Activated naive CD8-positive, alpha-beta T cell (primary cell): ENCODE data around the gene SLC4A4.
"Not testable (repeated sequence)": the region's sequence is repeated elsewhere in the genome, so short reads cannot be mapped to it uniquely, and the experiment has no call there.

Experiments
- H3K27ac Mint-ChIP-seq: one replicate; pipeline ENCODE4 v1.8.0; 2021; ENCODE audit warnings: mixed read lengths
- H3K27me3 Mint-ChIP-seq: one replicate; pipeline ENCODE4 v1.8.0; 2021; ENCODE audit warnings: mixed read lengths
- H3K36me3 Mint-ChIP-seq: one replicate; pipeline ENCODE4 v1.8.0; 2021; ENCODE audit warnings: mixed read lengths
- H3K4me1 Mint-ChIP-seq: one replicate; pipeline ENCODE4 v1.8.0; 2021; ENCODE audit warnings: low read depth, mixed read lengths
- H3K4me3 Mint-ChIP-seq: one replicate; pipeline ENCODE4 v1.8.0; 2021; ENCODE audit warnings: mild to moderate bottlenecking, mixed read lengths
- H3K9me3 Mint-ChIP-seq: one replicate; pipeline ENCODE4 v1.8.0; 2021; ENCODE audit warnings: low read depth, mixed read lengths

Gene SLC4A4

DNA sequence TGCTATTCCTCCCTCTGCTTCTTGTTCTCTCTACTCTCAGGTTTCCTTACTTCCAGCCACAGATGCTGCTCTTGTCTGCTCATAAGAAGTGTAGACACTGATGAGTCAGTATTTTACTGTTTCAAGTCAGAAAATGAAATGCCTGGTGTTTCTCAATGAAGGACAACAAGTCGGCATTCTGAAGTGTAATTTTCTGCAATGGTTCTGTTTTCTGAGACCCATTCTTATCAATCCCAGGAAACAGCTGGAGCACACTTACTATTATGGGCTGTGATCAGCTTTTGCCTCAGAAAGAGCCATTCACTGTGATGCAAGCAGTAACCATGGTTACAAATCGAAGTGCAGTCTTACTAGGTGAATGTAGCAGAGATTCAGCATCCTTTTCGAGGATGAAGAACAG lies 42.0 kb downstream of the SLC4A4 start:
- no peaks in the 10 kb centered on the region for H3K4me1 Mint-ChIP-seq

GRCh38 chr4:71382125-71382899 lies 43.5 kb downstream of the SLC4A4 start:
- Mint-ChIP-seq H3K9me3 (no peaks in the 10 kb centered on the region), H3K4me3 (no peak overlapping the region), H3K27me3 (peaks cover 3% of the 10 kb centered on the region), H3K4me1 (no peaks in the 10 kb centered on the region), H3K36me3 (no peaks in the 10 kb centered on the region), H3K27ac (no peak overlapping the region)

More for the DNA sequence above, 42.0 kb downstream of the SLC4A4 start:
- no peak overlapping the region for H3K4me3 Mint-ChIP-seq
- no peak overlapping the region for H3K27ac Mint-ChIP-seq
- no peaks in the 10 kb centered on the region for H3K9me3 Mint-ChIP-seq
- H3K27me3 Mint-ChIP-seq, result peaks cover 1% of the 10 kb centered on the region
- H3K36me3 Mint-ChIP-seq, result no peaks in the 10 kb centered on the region

DNA sequence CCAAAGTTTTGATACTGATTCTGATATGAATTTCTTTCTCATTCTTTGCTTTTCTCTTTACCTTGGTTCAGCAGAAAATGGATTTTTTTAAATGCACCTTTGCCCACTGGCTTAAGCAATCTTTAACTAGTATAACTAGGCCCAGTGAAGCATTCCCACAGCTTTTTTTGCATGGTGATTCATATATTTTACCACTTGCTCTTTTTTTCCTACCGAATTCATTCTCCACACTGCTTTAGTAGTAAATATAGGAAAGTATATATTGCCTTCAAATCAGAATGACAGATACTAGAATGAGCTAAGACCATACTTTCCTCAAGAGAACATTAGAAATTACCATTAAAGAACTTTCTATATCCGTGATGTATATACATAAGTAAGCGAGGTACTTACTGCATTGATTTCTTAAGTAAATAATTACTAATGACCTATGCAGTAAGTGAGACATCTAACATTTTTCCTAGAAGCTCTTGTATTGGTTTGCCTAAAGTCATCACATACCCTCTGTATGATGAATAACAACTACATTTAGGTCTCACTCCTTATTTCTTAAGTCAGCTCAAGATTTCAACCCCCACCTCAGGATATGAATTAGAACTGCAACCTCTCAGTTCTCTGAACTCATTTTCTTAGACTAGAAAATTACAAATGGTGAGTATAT lies 44.2 kb downstream of the SLC4A4 start:
- no peaks in the 10 kb centered on the region for H3K9me3 Mint-ChIP-seq
- no peak overlapping the region for H3K4me3 Mint-ChIP-seq
- H3K36me3 Mint-ChIP-seq, result no peaks in the 10 kb centered on the region
- H3K27me3 Mint-ChIP-seq, result peaks cover 3% of the 10 kb centered on the region
- H3K27ac Mint-ChIP-seq, result no peak overlapping the region
- H3K4me1 Mint-ChIP-seq, result no peaks in the 10 kb centered on the region

DNA sequence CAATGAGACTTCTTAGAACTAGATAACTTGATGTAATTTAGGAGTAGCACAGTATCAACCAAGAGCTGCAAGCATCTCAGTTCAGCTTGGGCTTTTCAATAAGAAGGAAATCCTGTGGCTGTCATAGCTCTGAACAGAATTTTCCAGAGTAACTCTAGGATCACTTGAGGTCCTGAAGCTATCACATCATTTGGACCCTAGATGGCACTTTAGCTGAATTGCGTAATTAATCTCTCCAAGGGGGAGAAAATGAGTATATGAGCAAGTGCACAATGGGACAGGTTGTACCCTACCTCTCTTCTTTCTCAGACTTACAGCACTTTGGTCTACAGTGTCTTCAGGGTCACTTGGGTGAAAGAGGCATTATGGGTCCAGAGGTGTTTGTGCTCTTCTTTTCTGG lies 45.2 kb downstream of the SLC4A4 start:
- Mint-ChIP-seq H3K27ac (no peak overlapping the region), H3K4me3 (no peak overlapping the region), H3K4me1 (no peaks in the 10 kb centered on the region), H3K9me3 (no peaks in the 10 kb centered on the region), H3K36me3 (no peaks in the 10 kb centered on the region), H3K27me3 (peaks cover 3% of the 10 kb centered on the region)

- no peaks in the 10 kb centered on the region for H3K36me3 Mint-ChIP-seq
- peaks cover 3% of the 10 kb centered on the region for H3K27me3 Mint-ChIP-seq
- H3K4me1 Mint-ChIP-seq, result no peaks in the 10 kb centered on the region
These were observed 50.5 kb downstream of the SLC4A4 start for GRCh38 chr4:71389149-71389827.

GRCh38 chr4:71392109-71392508 lies 53.3 kb downstream of the SLC4A4 start:
- H3K9me3 Mint-ChIP-seq, result no peaks in the 10 kb centered on the region
- H3K27me3 Mint-ChIP-seq, result peaks cover 3% of the 10 kb centered on the region
- H3K27ac Mint-ChIP-seq, result no peak overlapping the region
- H3K4me3 Mint-ChIP-seq, result no peak overlapping the region
- H3K36me3 Mint-ChIP-seq, result no peaks in the 10 kb centered on the region
- H3K4me1 Mint-ChIP-seq, result no peaks in the 10 kb centered on the region

More at GRCh38 chr4:71389149-71389827, 50.5 kb downstream of the SLC4A4 start:
- H3K9me3 Mint-ChIP-seq, result no peaks in the 10 kb centered on the region
- H3K4me3 Mint-ChIP-seq, result no peak overlapping the region
- H3K27ac Mint-ChIP-seq, result no peak overlapping the region

DNA sequence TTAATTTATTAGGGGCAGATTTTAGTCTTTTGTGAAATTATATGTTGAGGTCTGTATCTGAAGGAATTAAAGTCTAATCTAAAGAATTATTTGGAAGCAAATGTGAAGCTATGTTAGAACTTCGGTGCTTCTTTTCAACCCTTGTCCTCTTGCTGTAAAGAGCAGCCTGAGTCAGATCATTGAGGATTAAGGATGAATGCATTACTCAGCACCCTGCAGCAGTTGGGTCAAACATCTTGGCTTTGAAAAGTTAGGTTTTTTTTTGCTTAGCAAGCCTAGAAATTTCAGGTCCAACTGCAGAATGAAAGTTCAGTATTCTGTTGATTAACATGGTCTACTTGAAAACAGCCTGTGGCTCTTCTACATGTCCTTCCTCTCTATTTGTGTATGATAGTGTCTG lies 57.6 kb downstream of the SLC4A4 start:
- H3K27me3 Mint-ChIP-seq, result peaks cover 3% of the 10 kb centered on the region
- no peaks in the 10 kb centered on the region for H3K4me1 Mint-ChIP-seq
- H3K4me3 Mint-ChIP-seq, result no peak overlapping the region
- H3K9me3 Mint-ChIP-seq, result no peaks in the 10 kb centered on the region
- no peak overlapping the region for H3K27ac Mint-ChIP-seq
- no peaks in the 10 kb centered on the region for H3K36me3 Mint-ChIP-seq

DNA sequence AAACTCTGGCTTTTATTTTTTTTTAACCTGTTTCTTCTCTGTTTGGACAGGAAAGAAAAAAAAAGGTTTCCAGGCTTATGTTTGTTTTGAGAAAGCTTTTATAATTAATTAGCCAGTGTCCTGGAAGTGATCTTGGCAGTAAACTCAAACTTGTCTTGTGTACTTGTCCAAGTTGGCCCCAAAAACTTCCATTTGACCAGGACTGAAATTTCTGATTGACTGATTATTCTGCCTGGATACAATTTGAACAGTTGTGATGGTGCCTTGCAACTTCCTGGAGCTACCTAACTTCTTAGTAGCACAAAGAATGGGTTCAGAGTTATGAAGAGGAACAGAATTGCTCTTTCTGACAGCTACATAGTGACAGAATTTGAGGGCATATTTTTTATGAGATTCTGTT lies 62.0 kb downstream of the SLC4A4 start:
- Mint-ChIP-seq H3K36me3 (no peaks in the 10 kb centered on the region), H3K27ac (no peak overlapping the region), H3K4me1 (no peaks in the 10 kb centered on the region), H3K9me3 (no peaks in the 10 kb centered on the region), H3K4me3 (no peak overlapping the region), H3K27me3 (no peaks in the 10 kb centered on the region)

DNA sequence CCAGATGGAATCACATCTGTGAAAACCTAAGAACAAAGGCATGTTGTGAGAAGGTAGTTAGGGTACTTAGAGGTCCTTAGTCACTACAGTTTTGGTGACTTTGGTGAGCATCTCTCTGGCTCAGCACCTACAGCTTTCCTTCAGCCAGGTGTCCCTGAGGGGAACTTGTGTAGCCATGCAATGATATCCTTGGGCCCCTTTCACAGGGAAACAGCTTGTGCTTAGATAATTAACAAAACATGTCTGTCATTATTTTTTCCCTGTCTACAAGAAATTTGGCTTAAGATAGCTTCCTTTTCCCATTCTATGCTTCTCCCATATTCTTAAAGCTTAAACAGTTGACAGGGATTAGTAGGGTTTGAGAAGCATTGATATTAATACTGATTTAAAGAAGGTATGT lies 63.8 kb downstream of the SLC4A4 start:
- Mint-ChIP-seq H3K4me1 (no peaks in the 10 kb centered on the region), H3K27me3 (no peaks in the 10 kb centered on the region), H3K27ac (no peak overlapping the region), H3K4me3 (no peak overlapping the region), H3K36me3 (no peaks in the 10 kb centered on the region), H3K9me3 (no peaks in the 10 kb centered on the region)

DNA sequence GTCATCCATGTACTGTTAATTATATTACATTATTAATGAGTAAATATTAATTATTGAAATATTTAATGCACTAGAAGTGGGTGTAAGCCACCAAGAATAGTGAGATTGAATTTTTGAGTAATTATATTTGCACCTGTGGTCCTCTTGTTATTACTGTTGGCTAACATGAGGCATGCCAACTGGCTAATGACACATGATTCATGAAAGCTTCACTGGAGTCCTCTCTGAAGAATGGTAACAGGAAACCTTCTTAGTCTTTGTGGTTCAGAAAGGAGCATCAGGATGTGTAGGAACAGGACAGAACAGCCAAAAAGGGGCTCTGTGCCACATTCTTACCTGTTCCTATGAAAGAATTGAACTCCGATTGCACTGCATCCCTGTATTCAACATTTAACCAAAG lies 65.2 kb downstream of the SLC4A4 start:
- Mint-ChIP-seq H3K36me3 (no peaks in the 10 kb centered on the region), H3K27me3 (no peaks in the 10 kb centered on the region), H3K9me3 (no peaks in the 10 kb centered on the region), H3K27ac (no peak overlapping the region), H3K4me3 (no peak overlapping the region), H3K4me1 (no peaks in the 10 kb centered on the region)

DNA sequence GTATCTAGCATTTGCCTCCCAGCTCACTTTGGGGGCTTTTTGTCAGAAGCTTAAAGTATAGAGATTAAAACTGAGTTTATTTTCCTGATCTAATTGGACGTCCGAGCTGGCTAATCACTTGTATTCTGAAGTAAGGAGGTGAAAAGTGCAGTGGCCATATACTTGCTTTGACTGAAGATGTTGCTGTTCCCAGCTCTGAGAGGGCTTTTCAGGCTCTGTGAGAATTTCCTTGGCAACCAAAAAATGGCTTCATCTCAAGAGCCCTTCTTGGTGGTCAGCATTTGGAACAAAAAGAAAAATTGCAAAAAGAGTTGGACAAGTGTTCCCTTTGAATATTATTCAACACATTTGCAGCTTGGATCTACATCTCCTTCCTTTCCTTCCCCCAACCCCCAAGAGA lies 67.0 kb downstream of the SLC4A4 start:
- no peak overlapping the region for H3K27ac Mint-ChIP-seq
- no peaks in the 10 kb centered on the region for H3K36me3 Mint-ChIP-seq
- H3K27me3 Mint-ChIP-seq, result no peaks in the 10 kb centered on the region
- H3K4me1 Mint-ChIP-seq, result no peaks in the 10 kb centered on the region
- no peaks in the 10 kb centered on the region for H3K9me3 Mint-ChIP-seq
- H3K4me3 Mint-ChIP-seq, result no peak overlapping the region

GRCh38 chr4:71406459-71406963 lies 67.7 kb downstream of the SLC4A4 start:
- H3K9me3 Mint-ChIP-seq, result no peaks in the 10 kb centered on the region
- no peaks in the 10 kb centered on the region for H3K36me3 Mint-ChIP-seq
- no peak overlapping the region for H3K4me3 Mint-ChIP-seq
- no peaks in the 10 kb centered on the region for H3K27me3 Mint-ChIP-seq
- H3K4me1 Mint-ChIP-seq, result no peaks in the 10 kb centered on the region
- no peak overlapping the region for H3K27ac Mint-ChIP-seq

DNA sequence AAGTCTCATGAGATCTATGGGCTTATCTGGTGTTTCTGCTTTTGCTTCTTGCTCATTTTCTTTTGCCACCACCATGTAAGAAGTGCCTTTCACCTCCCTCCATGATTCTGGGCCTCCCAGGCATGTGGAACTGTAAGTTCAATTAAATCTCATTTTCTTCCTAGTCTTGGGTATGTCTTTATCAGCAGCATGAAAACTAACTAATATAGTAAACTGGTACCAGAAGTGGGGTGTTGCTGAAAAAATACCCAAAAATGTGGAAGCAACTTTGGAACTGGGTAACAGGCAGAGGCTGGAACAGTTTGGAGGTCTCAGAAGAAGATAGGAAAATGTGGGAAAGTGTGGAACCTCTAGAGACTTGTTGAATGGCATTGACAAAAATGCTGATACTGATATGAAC lies 70.1 kb downstream of the SLC4A4 start:
- H3K4me3 Mint-ChIP-seq, H3K27ac Mint-ChIP-seq, H3K9me3 Mint-ChIP-seq, H3K4me1 Mint-ChIP-seq, H3K36me3 Mint-ChIP-seq, H3K27me3 Mint-ChIP-seq: not testable (repeated sequence)

DNA sequence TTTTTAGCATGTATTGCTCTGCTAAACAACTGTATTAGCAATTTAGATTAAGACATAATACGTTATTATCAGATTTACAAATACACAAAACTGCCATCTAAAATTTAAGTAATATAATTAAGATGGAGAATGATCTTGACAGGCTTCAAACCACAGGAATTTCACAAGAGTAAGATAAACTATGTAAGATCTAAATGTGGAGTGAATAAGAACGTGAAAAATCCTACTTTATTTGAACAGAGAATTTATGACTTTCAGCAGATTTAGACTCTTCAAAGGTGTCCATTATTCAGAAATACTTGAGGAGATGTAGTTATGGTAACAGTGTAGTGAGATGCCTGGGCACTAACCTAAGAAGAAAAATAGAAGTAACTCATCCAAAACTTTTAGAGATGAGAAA lies 73.2 kb downstream of the SLC4A4 start:
- Mint-ChIP-seq H3K4me1 (no peaks in the 10 kb centered on the region), H3K27ac (no peak overlapping the region), H3K27me3 (no peaks in the 10 kb centered on the region), H3K36me3 (no peaks in the 10 kb centered on the region), H3K9me3 (no peaks in the 10 kb centered on the region), H3K4me3 (no peak overlapping the region)

DNA sequence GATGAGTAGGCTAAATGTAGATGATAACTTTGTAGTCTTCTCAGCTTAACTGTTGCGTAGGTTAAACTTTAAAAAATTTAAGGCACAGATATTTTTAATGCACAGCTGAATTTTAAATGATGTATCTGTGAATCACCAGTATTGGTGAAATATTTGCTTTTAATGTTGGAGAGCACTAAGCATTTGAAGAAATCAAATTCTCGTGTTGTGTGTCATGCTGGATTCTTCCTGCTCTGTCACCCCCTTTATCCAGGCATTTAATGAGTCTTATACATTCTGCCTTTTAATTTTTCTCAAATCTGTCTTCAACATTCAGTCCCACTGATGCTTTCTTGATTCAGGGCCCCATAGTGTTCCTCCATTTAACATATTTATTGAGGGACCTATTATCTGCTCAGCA lies 76.7 kb downstream of the SLC4A4 start:
- no peaks in the 10 kb centered on the region for H3K36me3 Mint-ChIP-seq
- no peak overlapping the region for H3K4me3 Mint-ChIP-seq
- H3K4me1 Mint-ChIP-seq, result no peaks in the 10 kb centered on the region
- no peak overlapping the region for H3K27ac Mint-ChIP-seq
- H3K27me3 Mint-ChIP-seq, result peaks cover 4% of the 10 kb centered on the region
- H3K9me3 Mint-ChIP-seq, result peaks cover 5% of the 10 kb centered on the region
